Activated CD4-positive, CD25-positive, alpha-beta regulatory T cell treated with anti-CD3 and anti-CD28 coated beads, Interleukin-2, amount 50 U/mL, for 72 hours (primary cell): ENCODE measurements around the gene MISP.

Source experiments
- DNase-seq: peaks from one replicate; pipeline ENCODE4 v3.0.0; 2021

The MISP gene

GRCh38 chr19:778910-779653 lies 28.2 kb downstream of the MISP start:
- DNase-seq = no peak

GRCh38 chr19:780935-781334 lies 30.0 kb downstream of the MISP start:
- DNase-seq = no peak

- no peak for DNase-seq
Measured at GRCh38 chr19:781800-782184, 30.9 kb downstream of the MISP start.

DNA sequence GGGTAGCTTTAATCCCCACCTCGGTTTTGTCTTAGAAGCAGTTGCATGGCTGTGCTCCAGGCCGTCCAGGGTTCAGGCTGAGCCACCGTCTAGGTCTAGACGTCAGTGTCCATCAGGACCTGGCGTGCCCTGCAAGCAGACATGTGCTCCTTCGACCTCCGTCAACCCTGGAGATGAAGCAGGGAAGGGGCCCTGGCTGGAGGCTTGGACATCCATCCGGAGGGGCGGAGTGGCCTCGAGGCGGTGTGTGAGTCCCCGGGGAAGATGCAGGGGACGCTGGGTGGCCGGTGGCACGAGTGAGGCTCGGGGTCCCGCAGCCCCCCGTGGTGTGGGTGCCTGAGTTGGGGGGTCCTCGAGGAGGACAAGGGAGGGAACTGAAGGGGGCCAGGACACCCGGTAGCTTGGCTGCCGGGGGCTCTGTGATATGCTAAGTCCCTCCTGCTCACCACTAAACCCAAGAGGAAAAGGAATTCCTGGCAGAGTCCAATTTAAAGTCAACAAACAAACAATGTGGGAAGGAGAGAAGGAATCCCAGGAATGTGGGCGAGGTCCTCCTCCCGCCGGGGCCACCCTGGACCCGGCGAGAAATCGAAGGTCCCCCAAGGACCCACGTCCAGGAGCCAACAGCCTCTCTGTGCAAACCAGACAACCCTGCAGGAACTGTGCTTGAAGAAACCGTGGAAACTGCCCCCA lies 31.4 kb downstream of the MISP start:
- no peak for DNase-seq

DNA sequence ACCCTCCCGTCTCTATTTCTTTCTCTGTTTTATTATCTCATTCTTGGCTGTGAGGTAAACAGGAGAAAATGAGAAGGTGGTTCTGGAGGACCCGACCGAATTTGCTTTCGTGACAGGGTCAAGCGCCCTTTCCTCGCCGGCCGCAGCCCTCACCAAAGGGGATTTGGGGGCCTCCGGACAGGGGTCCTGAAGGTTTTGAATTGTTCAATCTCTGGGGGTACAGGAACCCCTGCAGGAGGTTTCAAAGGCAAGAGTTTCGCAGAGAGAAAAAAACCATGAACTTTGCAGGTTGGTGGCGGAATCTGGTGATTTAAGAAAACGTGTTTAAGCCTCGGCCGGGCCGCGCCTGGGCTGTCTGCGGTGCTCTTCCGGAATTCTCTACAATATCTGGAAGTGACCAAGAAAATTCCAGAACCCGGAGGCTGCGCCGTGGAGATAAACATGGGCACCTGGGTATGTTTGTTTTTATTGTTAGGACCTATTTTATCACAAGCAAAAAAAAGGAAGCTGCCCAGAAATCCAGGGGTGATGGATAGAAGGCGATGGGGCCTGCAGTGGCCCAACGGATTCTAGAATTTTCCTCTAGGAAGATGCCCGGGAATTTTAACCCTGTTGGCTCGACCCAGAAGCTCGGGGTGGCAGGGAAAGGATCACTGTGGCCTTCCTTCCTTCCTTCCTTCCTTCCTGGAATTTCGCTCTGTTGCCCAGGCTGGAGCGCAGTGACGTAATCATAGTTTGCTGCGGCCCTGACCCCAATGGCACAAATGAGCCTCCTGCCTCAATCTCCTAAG lies 32.2 kb downstream of the MISP start:
- no peak for DNase-seq

- no peak for DNase-seq
Measured at GRCh38 chr19:784541-784940, 33.6 kb downstream of the MISP start.

- DNase-seq = no peak
Measured at GRCh38 chr19:787536-787935, 36.6 kb downstream of the MISP start.

- no peak for DNase-seq
Measured at GRCh38 chr19:788686-788982, 37.7 kb downstream of the MISP start.

GRCh38 chr19:788983-789700 lies 38.2 kb downstream of the MISP start:
- no peak for DNase-seq

- DNase-seq = no peak
Measured at GRCh38 chr19:789701-790060, 38.8 kb downstream of the MISP start.

DNA sequence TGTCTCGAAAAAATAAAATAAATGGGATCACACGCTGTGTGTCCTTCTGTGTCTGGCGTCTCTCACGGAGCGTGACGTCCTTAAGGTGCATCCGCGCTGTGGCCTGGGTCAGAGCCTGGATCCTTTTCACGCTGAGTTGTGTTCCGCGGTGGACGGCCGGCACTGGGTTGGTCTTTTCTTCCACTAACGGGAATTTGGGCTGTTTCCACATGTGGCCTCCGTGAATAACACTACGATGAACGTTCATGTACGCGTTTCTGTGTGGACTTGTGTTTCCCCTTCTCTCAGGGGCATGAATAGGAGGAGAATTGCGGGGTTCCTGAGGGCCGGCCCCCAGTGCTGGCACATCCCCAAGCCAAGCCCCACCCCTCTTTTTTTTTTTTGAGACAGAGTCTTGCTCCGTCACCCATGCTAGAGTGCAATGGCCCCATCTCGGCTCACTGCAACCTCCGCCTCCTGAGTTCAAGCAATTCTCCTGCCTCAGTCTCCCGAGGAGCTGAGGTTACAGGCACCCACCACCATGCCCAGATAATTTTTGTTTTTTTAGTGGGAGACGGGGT lies 40.2 kb downstream of the MISP start:
- no peak for DNase-seq

GRCh38 chr19:791567-792305 lies 40.8 kb downstream of the MISP start:
- no peak for DNase-seq

GRCh38 chr19:792306-792885 lies 41.5 kb downstream of the MISP start:
- DNase-seq = no peak

DNA sequence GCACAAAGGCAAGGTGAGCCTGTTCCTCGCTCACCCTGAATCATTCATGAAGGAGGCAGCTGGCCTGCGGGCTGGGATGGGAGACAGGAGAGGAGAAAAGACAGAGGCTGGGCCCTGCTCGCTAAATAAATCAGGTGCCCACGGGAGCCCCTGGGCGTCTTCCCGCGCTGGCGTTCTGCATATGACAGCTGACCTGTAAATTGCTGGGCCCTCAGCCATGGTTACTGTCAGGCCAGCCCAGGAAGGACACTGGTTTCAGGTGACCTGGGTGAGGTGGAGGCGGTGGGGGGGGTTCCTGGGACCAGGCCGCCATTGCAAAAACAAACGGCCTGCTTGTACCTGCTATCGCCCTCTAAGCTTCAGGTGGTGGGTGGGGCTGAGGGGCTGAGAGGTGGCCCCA lies 42.9 kb downstream of the MISP start:
- DNase-seq = no peak

- DNase-seq = no peak
Measured at GRCh38 chr19:795073-795611, 44.2 kb downstream of the MISP start.

DNA sequence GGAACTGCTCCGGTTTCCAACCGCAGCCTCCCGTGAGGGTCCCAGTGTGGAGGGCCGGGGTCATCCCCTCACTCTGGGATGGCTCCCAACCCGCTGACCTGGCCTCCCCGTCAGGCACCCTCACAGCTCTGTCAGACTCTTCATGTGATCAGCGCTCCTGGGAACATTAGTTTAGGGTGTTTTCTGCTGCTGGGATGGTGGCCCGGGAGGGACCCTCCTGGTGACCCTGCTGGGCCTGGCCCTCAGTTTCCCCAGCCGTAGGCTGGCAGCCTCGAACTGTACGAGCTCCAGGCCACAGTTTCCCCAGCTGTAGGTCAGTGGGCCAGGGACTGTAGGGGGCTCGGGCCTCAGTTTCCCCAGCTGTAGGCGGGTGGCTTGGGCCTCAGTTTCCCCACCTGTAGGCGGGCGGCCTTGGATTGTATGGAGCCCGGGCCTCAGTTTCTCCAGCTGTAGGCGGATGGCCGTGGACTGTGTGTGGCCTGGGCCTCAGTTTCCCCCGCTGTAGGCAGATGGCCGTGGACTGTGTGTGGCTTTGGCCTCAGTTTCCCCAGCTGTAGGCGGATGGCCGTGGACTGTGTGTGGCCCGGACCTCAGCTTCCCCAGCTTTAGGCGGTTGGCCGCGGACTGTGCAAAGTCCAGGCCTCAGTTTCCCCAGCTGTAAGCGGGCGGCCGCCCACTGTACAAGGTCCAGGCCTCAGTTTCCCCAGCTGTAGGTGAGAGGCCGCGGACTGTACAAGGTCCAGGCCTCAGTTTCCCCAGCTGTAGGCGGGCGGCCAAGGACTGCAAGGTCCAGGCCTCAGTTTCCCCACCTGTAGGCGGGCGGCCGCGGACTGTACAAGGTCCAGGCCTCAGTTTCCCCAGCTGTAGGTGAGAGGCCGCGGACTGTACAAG lies 45.0 kb downstream of the MISP start:
- DNase-seq = no peak

DNA sequence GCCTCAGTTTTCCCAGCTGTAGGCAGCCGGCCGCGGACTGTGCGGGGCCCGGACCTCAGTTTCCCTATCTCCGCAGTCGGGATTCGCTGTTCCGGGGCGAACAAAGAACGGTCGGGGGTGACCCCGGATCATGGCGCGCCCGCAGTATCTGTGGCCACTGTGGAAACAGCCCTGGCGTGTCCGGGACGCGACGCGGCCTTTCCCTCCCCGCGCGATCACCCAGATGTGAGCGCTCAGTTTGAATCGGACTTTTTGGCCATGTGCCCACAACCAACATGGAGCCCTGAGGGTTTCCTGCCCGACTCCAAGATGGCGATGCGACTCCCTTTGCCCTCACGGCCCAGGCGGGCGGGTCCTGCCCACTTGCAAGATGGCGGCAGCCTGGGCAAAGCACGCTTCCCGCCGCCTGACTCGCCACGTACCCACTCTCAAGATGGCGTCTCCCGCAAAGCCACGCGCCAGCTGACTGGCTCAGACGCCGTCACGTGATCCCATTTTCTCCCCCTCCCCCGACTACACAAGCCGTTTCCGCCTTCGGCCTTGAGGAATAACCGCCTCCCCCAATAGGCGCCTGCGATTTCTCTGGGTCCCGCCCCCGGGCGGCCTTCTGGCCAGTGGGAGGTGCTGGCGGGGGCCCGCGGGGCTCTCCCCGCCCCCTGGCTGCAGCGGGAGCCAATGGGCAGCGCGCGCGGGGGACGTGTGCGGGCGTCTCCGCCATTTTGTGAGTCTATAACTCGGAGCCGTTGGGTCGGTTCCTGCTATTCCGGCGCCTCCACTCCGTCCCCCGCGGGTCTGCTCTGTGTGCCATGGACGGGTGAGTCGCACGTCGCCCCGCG lies 46.0 kb downstream of the MISP start, which contains the start of gene PTBP1:
Gene PTBP1, plus strand, starts transcription at position 761 of the 836 bp plus-strand sequence. Its CDS starts 46 bp downstream, at position 807.
- DNase-seq = peak; percentile 98

GRCh38 chr19:797528-798414 lies 46.9 kb downstream of the MISP start:
- peak; percentile 93 for DNase-seq
